GM12873 (cell line): ENCODE data around the gene ESPN.

ENCODE experiments used
- TF ChIP-seq, protein P1 (sequence below): IDR thresholded peaks from 2 replicates; pipeline ENCODE4 v1.5.1; 2012; ENCODE audit warnings: low read depth, mild to moderate bottlenecking, moderate library complexity, low read length, control low read depth; ENCODE audit not compliant: insufficient read depth; ENCODE audit errors: missing control alignments

The ESPN gene

DNA sequence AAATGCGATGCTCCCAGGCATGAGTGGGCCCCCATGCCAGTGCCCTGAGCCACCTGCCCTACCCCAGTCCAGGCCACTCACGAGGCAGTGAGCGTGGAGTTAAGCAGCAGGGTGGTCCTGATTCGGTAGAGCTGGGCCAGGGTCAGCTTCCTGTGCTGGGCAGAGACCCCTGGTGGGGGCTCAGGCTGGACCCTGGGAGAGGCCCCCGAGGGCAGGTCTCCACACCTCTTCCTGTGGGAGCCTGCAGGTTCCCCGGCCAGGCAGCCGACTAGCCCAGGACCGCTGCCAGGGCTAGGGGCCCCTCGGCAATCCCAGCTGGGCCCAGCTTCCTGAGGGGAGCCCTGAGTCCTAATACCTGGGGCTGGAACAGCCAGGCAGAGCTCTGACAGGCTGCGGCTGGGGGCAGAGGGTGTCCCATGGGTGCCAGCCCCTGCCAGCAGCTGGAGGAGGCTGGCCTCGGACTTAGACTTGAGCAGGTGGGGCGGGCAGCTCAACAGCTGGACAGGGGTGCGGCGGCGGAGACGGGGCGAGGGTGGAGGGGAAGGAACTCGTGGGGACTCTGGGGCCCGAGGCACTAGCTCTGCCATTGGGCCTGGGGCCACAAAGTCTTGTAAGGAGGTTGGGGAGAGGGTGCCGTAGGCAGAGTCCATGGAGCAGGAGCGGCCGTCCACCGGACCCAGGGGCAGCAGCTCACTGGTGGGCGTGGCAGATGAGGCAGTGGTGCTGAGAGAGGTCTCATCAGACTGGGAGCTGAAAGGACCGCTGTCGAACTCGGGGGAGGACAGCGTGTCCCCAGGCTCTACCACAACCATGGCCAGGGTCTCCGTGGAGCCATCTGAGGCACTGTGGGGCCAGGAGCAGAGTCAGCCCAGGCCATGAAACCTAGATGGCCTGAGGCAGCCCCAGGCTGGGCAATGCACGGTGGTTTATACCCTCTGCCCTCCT is 43.4 kb downstream of the ESPN start:
- TF ChIP-seq, protein P1, sequence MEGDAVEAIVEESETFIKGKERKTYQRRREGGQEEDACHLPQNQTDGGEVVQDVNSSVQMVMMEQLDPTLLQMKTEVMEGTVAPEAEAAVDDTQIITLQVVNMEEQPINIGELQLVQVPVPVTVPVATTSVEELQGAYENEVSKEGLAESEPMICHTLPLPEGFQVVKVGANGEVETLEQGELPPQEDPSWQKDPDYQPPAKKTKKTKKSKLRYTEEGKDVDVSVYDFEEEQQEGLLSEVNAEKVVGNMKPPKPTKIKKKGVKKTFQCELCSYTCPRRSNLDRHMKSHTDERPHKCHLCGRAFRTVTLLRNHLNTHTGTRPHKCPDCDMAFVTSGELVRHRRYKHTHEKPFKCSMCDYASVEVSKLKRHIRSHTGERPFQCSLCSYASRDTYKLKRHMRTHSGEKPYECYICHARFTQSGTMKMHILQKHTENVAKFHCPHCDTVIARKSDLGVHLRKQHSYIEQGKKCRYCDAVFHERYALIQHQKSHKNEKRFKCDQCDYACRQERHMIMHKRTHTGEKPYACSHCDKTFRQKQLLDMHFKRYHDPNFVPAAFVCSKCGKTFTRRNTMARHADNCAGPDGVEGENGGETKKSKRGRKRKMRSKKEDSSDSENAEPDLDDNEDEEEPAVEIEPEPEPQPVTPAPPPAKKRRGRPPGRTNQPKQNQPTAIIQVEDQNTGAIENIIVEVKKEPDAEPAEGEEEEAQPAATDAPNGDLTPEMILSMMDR, result no peak

DNA sequence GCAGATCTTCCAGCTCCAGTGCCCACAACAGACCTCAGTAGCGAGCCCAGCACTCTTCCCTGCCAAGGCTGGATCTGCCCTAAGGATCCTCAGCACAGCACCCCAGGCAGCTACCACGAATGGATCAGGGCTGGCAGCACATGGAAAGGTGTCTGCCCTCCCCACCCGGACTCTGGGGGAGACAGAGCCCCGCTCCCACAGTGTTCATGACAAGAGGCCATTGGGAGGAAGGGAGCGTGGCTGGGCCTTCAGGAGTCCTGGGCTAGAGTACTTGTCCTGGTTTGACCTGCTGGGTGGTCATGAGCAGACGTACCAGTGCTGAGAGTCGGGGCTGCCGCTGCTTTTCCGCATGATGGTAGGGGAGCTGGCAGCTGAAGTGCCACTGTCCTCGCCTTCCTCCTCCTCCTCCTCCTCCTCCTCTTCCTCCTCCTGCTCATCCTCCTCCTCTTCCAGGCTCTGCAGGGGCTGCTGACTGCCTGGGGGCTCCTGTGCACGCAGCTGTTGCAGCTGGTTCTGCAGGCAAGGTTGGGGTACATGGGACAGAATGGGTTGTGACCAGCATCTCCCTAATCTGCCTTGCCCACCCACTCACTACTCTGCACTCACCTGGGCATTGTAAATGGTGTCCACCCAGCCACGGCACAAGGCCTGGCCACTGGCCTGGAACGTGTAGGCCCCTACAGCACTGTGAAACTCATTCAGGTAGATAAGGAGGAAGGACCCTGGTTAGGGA is 44.3 kb downstream of the ESPN start:
- TF ChIP-seq, protein P1, result no peak

DNA sequence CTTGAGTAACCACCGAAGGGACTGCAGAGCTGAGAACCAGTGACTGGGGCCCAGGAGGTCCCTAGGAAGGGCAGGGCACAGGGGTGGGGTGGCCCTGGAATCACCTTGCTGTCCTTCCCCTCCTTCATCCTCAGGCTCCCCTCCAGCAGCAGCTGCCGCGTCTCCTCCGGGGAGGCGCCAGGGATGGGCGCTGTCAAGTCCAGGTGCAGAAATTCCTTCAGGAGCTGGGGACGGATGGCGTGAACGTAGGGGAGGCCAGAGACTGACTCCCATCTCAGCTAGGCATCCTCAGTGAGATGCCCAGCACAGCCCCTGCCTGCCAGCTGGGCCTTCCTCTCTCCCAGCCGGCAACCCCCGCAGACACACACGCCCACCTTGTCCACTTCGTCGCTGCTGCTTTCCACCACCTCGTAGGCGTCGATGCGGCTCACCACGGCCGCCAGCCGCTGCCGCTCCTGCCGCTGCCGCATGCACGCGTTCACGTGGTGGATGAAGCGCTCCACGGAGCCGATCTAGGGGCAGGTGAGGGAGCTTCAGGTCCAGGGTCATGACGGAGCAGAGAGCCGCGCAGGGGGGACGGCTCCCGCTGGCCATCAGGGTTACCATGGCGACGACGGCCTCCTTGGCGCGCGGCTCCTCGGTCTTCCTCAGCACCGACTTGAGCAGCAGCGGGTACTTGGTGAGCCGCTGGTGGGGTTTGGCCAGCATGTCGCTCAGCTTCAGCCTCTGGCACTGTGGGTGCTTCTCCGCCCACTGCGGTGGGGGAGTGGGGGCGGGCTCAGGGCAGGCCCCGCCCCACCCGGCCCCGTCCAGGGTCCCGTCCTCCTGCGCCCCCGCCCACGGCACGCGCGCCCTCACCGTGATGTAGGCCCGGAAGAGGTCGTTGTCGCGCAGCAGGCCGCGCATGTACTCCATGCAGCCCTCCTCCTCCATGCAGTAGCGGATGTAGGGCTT is 45.8 kb downstream of the ESPN start:
- TF ChIP-seq, protein P1, result no peak

DNA sequence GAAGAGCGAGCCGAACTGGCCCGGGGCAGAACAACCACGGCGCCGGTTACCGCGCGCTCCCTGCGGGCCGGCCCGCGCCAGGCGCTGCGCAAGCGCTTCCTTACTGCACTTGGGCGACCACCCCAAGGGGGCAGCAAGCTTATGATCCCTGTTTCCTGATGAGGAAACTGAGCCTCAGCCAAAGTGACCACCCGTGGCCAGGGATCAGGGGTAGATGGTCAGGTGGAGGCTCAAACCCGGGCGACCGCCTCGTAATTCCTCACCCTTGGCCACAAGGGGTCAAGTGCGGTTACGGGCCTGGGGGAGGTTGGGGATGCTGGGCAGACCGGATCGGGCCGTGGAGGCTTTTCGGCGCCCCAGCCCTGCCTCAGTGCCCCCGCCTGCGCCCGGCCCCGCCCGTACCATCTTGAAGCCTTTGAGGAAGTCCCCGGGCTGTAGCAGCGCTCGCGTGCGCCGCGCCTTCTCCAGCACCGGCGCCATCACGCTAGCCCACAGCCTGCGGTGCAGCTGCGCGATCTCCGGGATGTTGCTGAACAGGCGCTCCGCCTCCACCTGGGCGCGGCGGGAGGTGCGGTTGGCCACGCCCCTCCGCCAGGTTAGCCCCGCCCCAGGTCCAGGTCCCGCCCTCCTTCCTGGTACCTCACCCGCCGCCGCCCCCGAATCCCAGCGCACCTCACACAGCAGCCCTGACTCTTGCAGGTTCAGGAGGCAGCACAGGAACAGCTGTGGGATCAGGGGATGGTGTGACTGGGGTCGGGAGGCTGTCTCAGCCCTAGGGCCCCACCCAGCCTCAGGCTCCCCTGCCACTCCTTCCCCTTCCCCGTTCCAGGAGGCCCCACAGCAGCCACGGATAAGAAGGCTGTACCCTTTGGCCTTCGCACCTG is 46.8 kb downstream of the ESPN start:
- TF ChIP-seq, protein P1, result no peak

DNA sequence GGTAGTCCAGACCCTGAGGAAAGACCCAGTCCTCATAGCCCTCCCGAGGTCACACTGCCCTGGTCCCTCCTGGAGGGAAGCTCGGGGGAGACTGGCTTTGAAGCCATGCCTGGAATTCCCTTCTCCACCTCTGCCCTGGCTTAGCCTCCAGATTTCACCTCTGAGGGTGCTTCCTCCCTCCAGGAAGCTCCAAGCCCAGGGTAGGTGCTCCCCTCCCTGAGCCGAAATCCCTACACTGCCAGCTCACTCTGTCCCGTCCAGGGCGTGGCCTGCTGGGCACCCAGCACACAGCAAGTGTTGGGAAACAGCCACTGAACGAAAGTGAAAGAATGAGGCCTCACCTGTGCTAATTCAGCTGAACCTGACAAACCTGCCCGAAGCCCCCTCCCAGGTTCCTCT is 47.4 kb downstream of the ESPN start:
- TF ChIP-seq, protein P1, result no peak

DNA sequence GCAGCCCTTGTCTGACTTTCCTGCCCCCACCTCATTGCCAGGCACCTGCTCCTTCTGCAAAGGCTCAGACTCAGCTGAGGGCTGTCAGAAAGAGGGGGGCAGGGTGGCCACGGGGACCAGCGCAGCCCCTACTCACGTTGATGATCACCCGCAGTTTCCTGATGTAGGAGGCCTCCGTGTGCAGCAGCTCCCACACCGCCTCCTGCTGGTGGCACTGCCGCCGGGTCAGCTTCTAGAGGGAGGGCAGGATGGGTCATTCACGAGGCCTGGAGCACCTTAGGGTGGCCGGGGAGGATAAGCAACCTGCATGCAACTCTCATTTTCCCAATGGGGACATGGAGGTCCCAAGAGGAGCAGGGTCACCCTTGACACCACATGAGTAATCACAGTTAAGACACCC is 47.8 kb downstream of the ESPN start:
- TF ChIP-seq, protein P1, result peak; percentile 43
